ENCODE data around the gene MLIP. TPM values are rescaled to one million over a fixed set of nuclear protein-coding genes. Genes with fewer than 3 reads are reported as not detected.
A peak's percentile ranks its signal among the peaks of the same experiment; 100 is the strongest.
"Not testable (repeated sequence)": the region's sequence is repeated elsewhere in the genome, so short reads cannot be mapped to it uniquely, and the experiment has no call there.

Gene MLIP
- polyA plus RNA-seq, 12 donors: 21.8 to 76.6 (median 61.5) TPM; not detected in 1

DNA sequence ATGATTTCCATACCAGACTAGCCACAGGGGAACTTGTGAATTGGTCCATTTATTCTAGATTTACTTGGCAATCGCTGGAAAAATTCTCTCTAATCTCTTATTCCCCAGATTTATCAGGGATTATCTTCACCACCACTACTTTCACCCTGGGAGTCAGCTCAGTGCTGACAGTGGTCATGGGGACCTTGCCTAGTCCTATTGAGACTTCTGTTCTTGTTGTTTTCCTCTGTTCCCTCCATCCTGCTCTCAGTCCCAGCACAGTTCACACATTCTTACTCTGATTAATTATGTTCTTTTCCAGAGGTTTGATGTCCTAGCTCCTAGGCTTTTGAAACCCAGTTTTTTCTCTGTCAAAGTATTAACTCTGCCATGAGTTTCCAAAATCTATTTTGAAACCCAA lies 103.0 kb downstream of the MLIP start:
- DNase-seq: no peak

DNA sequence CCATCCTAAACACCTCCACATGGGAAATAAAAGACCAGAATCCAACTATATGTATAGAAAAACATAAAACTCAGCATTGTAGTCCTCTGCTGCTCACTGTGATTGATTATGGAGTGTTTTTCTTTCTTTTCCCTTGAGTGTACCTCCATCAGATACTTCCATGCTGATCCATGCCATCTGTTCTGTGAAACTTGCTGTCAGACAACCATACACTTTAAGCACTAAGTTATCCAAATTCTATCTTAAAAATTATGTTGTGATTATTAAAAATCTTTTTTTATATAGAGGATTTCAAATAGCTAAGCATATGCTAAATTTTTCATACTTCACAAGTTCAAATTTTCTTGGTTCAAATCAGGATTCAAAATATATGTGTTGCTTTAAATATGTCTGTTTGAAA lies 105.1 kb downstream of the MLIP start:
- DNase-seq: no peak

DNA sequence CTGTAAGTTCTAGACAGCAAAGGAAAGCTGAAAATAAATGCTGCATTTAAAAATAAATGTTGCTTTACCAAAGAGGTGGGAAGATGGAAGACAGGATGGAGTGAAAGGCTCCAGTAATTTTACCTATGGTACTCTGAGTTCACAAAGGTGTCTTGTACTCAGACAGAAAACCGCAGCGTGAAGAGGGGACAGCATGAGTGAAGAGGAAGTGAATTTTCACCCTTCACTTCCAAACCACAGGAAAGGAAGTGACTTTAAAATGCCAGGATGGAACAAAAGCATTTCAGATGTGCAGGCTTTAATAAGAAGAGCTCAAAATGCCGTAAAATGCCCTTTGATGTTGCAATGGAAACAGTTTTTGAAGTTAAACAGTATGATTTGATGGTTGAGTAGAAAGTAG lies 105.8 kb downstream of the MLIP start:
- no peak for DNase-seq

DNA sequence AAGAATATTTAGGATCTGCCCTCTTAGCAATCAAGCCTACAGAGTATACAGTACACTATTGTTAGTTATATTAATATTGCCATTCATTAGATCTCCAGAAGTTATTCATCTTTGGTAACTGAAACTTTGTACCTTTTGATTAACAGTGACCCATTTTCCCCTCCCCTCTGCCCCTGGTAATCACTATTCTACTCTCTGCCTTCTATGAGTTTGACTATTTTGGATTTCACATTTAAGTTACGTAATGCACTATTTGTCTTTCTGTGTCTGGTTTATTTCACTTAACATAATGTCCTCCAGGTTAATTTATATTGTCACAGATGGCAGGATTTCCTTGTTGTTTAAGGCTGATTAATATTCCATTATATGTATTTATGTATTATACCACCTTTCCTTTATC lies 111.0 kb downstream of the MLIP start:
- DNase-seq: no peak

DNA sequence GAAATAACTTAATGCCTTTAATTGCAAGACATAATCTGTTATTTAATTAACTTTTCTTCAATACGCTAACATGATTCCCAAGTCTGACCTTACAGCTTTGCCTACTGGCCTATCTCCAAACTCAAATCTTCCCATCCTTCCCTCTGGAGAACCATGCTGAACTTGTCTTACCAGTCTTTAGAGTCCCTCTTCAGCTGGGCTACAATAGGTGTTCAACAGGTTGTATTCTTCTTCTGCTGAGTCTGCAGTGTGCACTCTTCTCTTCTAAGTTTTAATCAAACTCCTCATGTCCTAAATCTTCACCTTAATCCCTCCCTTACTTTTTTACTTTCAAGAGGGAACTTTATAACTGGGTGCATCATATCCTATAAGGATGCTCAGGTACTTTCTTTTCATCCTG lies 121.5 kb downstream of the MLIP start:
- DNase-seq: no peak

DNA sequence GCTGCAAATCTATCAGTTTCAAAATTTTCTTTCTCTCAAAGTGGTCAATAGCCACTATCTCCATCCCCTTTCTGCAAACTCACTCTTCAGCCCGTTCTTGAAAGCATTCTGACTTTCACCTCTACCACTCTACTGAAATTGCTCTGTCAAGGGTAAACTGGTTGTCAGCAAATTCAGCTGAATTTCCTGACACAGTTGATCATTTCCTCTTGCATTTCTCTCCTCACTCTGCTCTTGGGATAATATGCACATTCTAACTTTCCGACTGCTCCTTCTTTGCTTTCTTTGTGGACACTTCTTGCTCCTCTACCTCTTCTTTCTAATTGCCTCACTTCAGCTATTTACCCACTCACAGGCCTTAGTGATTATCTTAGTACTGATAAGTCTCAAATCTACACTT lies 123.3 kb downstream of the MLIP start:
- no peak for DNase-seq

DNA sequence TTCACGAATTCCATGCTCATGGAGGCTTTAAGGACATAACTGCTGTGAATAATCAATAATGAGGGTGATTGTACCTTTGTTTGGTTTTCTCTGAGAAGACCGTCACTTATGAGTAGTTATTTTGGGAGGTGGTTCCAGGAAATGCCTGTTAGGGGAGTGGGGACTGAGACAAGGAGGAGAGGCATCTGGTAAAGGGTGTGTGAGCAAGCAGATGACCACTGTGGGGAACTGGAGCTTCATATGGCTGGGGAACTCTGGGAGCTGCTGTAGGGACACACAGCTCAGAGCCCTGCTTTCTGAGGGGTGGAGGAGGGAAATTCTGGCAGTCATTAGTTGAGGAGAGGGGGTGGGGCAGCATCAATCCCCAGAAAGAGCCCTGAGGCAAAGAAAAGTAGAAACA lies 125.7 kb downstream of the MLIP start:
- no peak for DNase-seq

DNA sequence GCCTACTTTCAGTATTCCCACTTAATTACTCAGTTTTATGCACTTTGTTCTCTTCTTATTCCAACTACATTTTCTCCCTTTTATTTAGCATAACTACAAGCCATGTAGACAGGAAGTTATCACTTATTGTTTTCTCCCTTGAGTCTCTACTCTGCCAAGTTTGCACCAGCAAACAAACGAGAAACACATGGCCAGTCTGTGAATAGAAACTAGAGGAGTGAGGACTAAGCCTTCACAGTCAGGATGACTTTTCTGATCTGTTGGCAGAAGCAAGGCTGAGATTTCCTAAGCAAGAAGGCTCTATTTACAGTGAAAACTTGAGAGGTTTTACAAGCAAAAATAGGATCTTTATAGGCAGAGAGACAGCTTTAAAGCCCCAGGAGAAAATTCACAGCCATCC lies 127.2 kb downstream of the MLIP start:
- peak; percentile 71 for DNase-seq

DNA sequence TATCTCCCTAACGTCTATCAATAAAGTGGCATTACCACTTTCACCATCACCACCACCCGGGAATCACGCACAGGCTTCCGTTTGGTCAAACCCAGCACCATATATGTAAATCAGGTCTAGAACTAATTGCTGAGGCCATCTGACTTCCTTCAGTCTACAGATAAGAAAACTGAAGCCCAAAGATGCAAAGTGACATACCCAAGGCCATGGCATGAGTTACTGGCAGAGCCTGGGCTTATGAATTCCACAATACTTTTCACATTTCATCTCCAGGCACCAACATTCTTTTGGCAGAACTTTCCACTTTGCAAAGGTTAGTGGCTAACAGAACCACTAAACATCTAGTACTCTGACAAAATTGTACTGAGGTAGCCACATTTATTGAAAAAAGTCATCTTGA lies 132.5 kb downstream of the MLIP start:
- no peak for DNase-seq

DNA sequence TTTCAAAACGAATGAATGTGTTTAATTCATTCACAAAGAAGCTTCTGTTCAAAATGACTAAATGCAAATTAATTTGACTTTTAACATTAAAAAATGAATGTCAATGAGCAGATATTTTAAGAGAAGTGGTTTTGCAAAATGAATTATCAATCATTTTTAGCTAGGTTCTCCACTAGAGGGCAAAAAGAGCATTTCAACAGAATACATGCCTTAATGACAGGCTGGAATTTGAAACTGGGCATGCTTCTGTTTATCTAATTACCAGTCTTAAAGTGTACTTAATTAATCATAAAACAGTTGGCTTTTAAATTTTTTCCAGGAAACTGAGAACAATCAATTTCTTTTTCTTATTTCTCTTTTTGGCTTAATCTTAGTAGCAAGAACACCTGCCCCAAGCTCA lies 133.2 kb downstream of the MLIP start:
- DNase-seq: no peak

DNA sequence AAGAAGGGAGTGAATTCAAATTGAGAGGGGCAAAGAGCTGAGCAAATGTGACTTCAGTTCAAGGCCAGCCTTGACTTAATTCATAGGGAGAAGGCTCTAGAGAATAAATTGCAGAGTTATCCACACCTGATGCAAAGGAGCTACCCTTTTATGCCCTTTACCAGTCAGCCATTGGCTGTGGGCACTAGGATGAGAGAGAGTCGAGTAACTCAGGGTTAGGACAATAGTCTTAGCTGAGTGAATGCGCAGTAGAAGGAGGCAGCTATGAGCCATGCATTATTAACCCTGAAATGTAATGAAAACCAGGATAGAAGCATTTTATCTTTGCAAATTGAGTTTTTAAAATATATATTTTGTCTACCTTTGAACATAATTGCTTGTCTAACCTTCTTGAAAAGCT lies 134.0 kb downstream of the MLIP start:
- no peak for DNase-seq

DNA sequence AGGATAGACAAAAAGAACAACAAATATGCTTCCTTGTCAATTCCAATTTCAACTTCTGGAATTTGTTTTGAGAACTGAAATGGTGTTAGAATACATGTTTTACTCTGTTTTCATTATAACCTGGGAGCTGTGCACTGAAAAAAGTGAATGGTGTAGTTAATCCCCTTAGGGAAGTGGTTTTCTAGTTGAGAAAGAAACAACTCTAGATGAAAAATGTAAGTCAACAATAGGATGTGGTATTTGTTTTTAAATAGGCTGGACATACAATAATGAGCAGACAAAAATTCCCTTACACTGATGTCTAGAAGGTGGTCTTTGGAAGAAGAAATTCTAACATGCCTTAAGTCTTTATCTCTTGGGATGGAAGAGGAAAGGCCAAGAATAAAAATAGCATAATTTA lies 137.1 kb downstream of the MLIP start:
- no peak for DNase-seq

DNA sequence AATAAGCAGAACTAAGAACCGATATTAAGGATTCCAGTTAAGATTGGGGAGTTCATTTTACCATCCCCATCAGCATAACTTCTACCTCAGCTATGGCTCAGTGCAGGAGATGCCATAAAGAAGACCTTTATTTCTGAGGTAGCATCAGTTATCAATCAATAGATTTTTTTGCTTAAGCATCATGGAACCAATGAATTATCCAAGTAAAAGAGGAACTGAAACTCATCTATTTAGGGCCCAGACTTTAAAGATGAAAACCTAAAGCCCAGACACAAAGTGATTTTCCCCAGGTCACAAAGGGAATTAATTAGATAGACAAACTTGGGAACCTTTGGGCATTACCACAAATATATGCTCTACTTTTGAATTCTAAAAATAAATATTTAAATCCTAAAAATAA lies 137.8 kb downstream of the MLIP start:
- no peak for DNase-seq

DNA sequence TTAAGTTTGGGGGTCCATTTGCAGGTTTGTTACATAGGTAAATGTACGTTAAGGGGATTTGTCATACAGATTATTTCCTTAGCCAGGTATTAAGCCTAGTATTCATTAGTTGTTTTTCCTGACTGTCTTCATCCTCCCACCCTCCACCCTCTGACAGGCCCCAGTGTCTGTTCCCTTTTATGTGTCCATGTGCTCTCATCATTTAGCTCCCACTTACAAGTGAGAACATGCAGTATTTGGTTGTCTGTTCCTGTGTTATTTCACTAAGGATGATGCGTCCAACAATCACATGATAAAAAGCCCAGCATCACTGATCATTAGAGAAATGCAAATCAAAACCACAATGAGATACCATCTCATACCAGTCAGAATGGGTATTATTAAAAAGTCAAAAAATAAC lies 138.6 kb downstream of the MLIP start:
- DNase-seq: not testable (repeated sequence)

DNA sequence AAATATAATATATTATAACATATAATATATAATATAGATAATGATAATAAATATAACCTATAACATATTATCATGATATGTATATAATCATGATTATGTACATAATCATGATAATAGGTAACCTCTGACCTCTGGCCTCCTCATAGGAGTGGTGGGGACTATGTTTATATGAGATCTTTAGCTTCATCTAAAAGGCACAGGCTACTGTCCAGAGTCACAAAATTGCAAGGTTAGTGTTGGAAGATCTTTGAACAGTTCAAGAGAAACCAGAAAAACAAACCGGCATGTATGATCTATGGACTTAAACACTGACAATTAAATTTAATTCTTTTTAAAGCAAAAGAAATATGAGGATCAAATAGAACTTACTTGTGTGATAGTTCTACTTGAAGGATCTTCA lies 141.3 kb downstream of the MLIP start:
- no peak for DNase-seq

DNA sequence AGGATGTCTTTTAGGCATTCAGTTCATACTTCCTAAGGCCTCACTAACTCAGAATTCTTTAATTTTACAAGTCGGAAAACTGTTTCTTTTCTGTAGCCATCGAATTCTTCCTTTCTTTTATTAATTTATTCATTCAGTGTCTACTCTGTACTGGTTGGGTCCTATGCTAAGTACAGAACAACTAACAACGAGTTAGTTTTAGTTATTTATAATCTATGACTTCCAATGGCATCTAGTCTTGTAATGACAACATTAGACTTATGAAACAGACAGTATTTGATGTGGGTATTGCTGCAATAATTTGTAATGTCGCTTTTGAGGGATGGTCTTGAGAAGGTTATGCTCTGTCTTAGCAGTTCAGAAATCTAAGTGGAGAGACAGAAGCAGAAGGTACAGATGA lies 141.7 kb downstream of the MLIP start:
- no peak for DNase-seq

DNA sequence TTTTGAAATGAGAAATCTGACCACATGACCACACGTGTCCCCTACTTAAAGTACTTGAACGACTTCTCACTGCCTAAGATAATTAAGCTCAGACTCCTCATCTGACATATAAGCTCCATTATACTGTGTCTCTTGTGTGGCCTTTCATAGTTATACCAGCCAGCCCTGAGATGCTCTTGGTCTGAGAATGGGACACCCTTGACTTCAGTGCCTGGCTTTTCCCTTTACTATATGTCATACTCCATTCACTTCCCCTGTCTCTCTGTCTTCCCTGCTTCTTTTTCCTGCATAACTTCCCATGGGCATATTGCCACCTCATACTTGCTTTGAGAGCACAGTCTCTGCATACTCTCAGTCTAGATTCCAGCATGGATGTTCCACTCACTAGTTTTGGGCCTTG lies 143.6 kb downstream of the MLIP start:
- no peak for DNase-seq

DNA sequence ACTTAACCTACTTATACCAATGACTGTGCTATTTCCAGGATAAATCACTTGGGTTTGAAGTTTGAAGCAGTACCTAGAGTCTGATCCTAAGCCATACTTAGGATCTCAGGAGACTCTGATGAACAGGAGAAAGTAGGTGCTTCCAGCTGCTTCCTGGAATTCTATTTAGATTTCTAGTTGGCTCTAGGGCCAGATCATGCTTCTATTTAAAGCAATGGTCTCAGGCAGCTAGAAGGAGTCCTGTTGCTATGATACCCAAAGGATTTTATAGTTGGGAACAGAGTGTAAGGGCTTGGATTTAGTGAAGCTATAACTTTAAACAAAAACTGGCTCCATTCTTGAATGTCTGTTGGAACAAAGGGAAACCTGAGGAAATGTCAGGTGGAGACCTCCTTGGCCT lies 144.6 kb downstream of the MLIP start:
- DNase-seq: peak; percentile 48

DNA sequence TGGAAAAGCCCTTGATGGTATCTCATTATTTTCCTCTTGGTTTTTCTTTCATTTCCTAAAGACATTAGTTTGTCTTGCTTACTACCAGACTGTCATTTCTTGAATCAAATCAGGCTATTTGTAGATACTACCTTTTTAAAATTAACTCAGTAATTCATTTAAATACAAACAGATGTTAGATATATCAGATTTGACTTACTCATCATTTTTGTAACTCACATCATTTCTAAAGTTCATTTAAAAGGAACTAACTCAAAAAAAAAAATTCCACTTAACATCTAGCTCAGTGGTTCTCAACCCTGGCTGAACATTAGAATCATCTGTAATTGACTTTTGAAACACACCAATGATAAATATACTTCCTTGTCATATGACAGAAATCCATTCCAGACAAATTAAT lies 148.8 kb downstream of the MLIP start:
- DNase-seq: no peak

DNA sequence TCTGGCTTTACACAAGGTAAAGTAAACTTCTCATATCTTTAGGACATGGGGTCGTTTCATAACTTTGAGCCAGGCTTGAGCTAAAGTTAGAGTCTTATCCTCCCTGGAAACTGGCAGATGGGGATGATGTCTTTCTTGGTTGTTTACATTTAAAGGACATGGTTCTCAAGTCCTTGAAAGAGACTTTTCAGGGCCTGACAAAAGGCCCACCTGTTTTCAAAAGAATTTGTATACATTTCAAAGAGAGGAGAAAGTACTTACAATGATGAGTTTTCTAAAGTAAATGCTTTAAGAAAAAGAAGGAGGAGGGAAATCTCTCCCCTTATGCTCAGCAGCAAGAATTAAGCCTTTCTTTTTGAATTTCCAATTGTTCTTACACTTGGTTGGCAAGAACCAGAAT lies 151.3 kb downstream of the MLIP start:
- no peak for DNase-seq

DNA sequence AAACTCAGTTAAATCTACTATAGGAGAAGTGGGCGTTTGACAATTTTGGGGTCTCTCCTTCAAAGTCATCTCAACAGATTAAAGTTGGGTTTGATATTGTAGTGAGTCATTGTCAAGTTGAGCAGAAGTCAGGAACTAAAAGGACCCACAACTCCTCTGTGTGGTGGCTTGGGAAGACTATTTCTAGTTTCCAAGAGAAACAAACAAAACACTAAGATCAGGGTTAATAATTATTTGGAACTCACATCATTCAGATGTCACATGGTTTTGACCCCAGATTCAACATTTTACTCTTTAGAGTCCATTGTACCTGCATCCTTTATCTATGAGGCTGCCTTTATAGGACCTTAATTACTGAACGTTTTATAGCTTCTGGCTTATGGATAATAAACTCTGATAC lies 151.7 kb downstream of the MLIP start:
- DNase-seq: no peak

DNA sequence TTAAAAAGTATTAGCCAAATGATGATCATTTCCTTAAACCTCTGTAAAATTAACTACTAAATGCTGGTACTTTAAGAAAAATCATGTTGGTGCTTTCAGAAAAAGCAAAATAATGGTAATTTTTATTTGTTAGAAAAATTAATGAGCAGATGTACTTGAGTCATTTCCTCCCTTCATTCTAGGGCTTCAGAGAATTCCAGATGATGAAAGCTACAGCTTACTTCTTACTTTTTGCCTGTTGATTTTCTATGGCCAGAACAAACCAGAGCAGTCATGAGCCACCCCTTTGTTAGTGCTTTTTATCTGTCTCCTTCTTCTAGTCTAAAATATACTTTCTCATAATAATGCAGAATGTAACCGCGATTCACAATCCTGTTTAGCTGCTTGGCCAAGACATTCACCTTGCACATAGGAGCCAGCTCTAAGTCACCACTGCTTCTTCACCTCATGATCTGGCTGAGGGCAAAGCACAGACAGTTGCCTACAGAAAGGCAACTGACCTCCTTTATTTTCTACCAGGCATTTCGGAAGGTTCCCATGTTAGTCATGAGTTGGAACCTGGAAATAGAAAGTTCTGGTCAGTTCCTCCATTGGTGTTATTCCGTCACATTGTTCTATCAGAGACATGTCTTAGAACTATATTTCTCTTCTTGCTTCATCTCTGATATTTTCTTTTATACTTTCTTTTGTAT lies 153.5 kb downstream of the MLIP start:
- no peak for DNase-seq

DNA sequence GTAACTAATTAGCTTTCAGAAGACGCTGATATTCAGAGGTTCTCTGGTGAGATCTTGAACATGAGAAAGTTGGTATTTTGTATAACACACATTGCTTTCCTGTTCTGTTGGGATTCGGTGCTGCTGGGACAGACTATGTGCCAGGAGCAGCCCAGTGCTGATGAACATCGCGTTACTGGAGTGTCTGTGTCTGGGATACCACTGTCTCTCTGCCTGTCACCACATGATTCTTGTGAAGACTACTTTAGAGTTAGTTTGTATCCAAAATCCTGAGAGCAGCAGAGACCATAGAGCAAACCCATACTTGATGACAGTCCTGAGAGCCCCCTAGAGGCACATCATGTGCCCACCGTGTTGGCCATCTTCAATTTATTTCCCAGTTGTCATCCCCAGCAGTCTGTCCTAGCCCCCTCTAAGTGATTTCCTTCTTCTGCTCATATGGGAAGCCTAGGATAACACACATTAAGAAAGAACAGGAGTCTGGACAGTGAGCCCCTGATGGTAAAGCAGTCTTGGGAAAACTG lies 155.2 kb downstream of the MLIP start:
- no peak for DNase-seq

DNA sequence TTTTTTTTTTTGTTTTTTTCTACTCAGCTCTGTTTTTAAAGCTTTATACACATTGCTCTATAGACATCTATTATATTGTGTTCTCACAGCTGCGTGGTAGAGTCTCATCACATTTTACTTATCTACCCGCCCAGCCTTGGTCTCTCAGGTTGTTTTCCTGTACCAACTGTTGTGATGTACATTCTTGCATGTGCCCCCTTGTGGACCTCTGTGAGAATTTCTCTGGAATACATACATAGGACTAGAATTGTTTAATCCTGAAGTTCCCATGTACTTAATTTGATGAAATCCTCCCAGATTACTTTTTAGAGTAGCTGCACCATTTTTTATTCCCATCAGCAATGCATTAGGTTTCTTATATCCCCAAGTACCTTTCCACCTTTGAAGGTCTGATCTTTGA lies 156.6 kb downstream of the MLIP start:
- no peak for DNase-seq
